CD1c-positive myeloid dendritic cell (primary cell): ENCODE measurements around the gene GPX2.

Source experiments
- DNase-seq: peaks from one replicate; pipeline ENCODE4 v3.0.0-alpha.2; 2016; ENCODE audit errors: extremely low spot score

Gene GPX2

GRCh38 chr14:64960762-64961276, 18.3 kb upstream of the GPX2 start:
- DNase-seq: no peak

DNA sequence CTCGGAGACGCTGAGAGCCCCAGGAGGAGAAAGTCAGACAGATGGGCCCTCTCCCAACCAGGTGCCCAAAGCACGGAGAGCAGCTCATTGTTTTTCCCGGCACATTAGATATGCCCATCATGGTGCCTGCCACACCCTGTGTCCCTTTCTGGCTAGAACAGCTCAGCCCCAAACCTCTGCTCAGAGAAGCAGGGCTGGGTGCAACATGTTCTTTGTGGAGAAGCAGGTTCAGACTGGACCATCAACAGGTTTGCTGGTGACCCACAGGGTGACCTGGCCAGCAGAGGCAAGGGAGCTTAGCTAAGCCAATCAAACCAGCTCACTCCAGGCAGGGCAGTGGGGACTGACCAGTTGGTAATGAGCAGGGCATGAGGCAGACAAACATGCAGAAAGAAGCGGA, 16.2 kb upstream of the GPX2 start:
- no peak for DNase-seq

- no peak for DNase-seq
Measured at GRCh38 chr14:64958201-64958600, 15.7 kb upstream of the GPX2 start.

DNA sequence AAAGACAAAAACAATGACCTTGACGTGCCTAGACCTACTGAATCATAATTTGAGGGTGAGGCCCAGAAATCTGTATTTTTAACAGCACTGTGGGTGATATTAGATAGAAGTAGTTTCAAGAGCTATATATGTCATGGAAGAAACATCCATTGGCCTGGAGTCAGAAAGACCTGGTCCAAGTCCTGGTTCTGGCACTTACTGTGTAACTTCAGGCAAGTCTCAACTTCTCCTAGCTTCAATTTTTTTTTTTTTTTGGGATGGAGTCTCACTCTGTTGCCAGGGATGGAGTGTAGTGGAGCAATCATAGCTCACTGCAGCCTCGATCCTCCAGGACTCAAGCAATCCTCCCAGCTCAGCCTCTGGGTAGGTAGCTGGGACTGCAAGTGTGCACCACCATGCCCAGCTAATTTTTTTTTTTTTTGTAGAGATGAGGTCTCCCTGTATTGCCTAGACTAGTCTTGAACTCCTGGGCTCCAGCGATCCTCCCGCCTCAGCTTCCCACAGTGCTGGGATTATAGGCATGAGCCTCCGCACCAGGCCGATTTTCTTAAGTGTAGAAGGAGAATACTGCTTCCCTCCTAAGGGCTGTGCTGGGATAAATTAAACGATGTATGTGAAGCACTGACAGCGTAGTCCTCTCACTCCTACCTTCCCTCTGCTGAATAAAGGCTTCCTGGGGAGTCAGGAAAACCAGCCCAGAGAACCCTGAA, 14.3 kb upstream of the GPX2 start:
- DNase-seq: no peak

DNA sequence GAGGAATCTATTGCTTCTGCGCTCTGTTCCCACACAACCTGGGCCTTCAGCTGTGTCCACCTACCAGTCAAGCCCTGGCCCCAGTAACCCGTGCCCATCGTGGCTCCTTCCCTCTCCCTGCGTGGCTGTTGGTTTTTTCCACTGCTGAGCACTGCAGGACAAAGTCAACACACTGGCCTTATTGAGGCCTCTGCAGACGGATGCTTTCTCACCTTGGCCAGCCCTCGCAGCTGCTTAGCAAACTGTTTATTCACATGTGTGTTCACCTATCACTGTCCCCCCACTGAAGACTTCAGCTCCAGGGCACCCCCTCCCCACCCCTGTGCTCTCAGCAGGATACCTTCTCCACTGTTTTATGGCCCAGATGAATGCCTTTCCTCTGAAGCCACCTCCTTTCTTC, 12.8 kb upstream of the GPX2 start:
- DNase-seq: no peak

DNA sequence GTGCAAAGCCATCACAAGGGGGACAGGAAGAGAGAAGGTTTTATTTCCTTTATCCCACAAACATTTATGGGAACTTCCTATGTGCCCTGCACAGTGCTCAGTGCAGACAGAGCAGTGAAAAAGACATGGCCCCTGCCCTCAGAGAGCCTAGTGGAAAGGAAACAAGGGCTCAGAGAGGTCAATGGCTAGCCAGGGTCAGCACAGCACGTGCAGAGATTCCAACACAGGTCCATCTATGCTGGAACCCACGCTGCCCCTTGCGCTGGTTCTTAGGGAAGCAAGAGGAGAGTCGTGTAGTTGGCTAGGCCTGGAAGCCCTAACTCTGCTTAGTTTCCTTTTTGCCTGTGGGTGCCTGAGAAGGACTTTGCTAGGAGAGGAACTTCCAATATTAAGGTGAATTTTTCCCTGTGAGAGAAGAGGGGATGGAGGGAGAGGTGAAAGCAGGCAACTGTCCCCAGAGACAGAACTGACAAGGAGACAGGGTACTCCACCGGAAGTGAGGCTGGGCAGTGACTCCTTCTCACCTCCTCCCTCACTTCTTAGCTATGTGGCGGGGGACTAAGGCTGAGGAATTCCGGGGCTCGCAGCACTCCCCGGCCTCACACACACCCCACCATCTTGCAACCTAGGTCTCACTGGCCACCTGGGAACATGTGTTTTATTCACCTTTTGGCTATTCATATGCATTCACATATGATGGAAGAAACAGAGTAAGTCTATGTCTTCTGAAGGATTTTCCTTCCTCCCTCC, 12.1 kb upstream of the GPX2 start:
- no peak for DNase-seq

DNA sequence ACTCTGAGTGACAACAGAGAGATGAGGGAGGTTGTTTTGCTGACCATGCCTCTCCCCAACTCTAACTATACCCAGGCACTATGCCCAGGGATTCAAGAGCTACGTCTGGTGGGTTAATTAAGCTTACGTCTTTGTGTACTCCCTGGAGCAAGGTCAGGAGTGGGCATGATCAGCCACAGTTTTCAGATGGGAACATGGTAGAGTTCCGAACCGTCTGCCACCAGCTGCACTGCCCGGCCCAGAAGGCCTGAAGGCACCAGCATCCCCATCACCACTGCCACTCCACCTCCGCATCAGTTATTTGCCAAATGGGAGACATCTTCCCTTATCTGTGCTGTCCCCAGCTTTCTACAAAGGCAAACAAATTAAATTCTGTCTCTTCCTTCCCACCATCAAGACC, 11.1 kb upstream of the GPX2 start:
- DNase-seq: no peak

DNA sequence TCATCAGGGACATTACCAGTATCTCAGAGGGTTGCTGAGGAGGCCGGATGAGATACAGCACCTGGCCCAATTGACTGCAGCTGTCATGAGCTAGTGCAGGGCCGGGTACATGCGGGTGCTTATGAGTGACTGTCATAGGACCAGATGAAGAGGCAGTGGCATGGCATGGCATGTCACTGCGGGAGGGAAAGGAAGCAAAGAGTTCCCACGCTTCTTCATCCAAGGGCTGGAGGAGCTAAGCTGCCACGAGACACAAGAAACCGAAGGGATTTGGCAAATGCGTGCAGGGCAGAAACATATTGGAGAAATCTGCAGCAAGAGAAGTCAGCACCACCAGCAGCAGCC, 10.7 kb upstream of the GPX2 start:
- DNase-seq: no peak

DNA sequence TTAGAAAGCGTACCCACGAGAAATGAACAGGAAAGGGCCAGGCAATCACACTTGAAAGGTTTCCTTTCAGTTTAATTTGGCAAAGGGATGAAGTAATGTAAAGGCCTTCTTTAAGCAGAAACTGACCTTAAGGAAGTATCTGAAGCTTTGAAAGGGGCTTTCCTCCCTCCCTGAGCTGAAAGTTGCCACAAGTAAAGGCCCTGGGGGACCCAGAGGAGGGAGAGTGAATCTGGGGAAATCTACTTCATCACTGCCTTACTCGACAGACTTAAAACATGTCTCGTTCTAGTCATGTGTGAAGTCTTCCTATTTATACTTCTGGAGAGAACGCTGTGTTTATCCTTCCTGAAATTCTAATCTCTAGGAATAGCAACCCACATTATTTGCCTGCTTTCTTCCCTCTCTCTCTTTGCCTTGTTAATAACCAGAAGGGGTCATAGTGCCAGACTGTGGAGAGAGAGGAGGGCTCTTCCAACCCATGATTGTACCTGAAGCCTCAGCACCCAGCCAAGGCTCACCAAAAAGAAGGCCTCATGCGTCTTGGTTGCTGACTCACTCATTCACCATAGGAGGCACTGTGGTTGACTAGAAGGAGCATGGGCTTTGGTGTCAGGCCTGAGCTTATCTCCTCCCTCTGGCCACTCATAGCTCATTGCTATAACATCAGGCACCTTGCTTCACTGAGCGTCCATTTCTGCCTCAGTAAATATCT, 10.2 kb upstream of the GPX2 start:
- DNase-seq: no peak

DNA sequence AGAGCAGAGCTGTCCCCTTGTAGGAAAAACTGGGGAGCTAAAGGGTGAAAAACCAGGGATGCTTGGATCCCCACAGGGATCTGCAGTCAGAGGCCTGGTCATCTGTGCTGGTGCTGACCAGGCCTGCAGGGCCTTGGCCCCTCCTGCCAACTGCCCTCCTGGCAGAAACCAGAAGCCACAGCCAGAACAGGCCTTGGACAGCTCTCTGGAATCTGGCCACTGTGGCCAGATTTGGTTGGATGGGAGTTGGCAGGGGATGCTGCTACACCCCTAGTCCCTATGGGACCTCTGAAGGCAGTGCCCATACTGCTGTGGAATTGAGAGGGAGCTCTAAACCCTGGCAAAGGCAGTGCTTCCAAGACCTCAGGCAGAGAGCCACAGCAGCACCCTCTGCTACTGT, 9.2 kb upstream of the GPX2 start:
- no peak for DNase-seq

DNA sequence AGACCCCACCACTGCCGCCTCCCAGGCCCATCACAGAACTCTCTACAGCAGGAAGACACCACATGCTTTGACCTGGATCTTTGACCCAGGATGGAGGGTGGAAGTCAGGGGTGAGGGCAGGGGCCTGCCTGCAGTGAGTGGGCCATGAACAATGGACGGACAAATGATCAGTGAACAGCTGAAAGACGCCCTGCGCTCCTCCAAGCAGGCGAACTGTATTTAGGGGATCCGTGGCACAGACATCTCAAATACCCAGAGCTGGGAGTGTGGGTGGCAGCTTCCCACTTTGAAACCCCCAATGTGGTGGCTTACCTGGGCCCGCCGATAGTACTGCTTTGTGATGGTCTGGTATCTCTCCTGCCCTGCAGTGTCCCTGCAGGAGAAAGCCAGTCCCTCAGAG, 8.7 kb upstream of the GPX2 start:
- DNase-seq: no peak

- DNase-seq: no peak
Measured at GRCh38 chr14:64950889-64951288, 8.3 kb upstream of the GPX2 start.

GRCh38 chr14:64948612-64949210, 6.2 kb upstream of the GPX2 start:
- DNase-seq: no peak

- no peak for DNase-seq
Measured at GRCh38 chr14:64947710-64948611, 5.4 kb upstream of the GPX2 start.

GRCh38 chr14:64946310-64947045, 3.9 kb upstream of the GPX2 start:
- no peak for DNase-seq

DNA sequence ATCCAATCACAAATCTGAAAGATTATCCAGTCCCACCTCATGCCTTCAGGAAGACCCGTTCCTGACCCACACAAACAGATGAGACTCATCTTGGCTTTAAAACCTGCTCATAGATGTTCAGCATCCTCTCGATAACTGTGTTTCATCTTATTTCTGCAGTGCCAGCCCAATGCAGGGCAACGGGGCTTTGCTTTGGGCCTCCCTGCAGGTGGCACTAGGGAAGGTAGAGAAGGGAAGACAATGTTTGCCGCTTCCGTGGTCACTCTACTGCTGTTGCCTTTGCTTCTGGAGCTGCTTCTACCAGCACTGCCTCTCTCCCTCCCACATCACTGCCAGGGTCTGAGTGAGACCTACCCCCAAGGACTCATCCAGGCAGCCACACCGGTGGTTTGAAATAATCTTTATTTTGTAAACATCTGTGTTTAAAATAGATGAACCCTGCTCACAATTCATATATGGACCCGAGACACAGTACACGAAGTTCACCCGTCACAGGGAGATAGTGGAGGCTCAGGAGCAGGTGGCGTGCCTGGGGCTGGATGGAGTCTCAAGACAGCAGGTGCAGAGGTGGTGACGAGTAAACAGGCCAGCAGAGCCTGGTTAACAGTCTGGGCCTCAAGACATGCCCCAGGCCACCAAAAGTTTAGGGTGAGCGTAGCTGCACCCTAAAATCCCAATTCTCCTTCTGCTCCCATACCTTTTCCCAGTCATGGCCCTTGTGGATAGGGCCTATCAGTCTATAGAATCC, 3.1 kb upstream of the GPX2 start:
- DNase-seq: no peak

DNA sequence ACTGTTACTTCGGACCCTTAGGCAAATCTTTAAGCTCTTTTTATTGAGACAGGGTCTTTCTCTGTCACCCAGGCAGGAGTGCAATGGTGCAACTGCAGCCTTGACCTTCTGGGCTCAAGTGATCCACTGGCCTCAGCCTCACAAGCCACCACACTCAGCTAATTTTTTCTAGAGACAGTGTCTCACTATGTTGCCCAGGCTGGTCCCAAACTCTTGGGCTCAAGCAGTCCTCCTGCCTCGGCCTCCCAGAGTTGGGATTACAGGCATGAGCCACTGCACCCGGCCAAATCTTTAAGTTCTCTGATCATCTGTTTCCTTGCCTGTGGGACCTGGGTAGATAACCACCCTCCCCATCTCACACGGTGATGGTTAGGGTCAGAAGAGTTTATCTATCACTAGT, 2.3 kb upstream of the GPX2 start:
- DNase-seq: no peak

- no peak for DNase-seq
Measured at GRCh38 chr14:64944041-64944440, 1.5 kb upstream of the GPX2 start.

GRCh38 chr14:64943556-64943955, 1.0 kb upstream of the GPX2 start:
- no peak for DNase-seq

DNA sequence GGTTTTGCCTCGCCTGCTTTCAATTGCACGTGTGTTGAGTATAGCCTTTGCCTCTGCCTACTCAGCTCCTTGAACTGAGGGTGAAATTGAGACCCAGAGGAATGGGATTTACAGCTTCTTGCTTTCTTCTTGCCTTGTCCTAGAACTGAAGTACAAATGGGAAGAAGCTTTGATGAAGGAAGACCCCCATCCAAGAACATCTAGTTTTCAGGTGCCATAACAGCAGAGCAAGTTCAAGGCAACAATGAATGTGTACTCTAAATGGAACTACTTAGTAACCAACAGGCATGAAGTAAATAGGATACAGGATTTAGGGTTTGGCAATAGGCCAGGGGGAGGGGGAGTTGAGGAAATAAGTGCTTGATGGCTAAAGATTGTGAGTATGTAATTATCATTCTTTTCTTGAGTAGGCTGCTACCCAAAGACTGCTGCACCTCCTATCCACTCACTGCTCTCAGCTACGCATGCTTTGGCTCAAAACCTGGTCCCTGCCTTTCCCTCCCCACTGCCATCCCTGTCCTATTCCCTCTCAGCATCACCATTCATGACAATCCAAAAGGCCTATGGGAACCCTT, 2.1 kb downstream of the GPX2 start:
- no peak for DNase-seq
